ENCODE results near the gene DDB1. TPM values are rescaled to one million over a fixed set of nuclear protein-coding genes. Genes with fewer than 3 reads are reported as not detected.

Gene DDB1
- total RNA-seq, 1 experiment from 2014 or later = 302 TPM

DNA sequence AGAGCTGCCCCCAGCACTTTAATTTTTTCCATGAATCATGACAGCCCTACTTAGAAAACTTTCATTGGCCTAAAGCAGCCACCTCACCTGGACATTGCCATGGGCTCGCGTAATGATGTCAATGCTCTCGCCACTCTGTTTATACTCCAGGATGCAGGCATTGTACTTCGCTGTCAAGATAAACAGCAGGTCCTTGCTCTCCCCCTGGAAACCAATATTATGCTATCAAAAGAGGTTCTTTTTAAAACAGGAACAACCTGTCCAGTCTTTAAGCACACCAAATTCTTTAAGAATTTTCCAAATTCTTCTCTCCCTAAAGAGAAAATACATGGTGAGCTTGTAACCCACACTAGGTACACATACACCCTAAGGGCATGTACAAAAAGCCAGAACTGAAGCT lies 3.0 kb downstream of the DDB1 start:
- Histone ChIP-seq H3K4me2 (no peak overlapping the region), H3K79me2 (ENCODE audit: low read depth) (peaks cover 80% of the 10 kb centered on the region), H3K36me3 (ENCODE audit: low read depth) (peaks cover 25% of the 10 kb centered on the region), H3K9me2 (ENCODE audit: insufficient read depth) (no peaks in the 10 kb centered on the region), H3K27me3 (ENCODE audit: insufficient read depth, low read depth) (no peaks in the 10 kb centered on the region), H2AFZ (no peak overlapping the region), H3K4me3 (no peak overlapping the region), H4K20me1 (ENCODE audit: insufficient read depth) (peaks cover 54% of the 10 kb centered on the region), H3F3A (ENCODE audit: insufficient read depth, low read depth) (peaks cover 20% of the 10 kb centered on the region), H3K27ac (no peak overlapping the region), H3K4me1 (replicated peaks; ENCODE audit: insufficient read depth) (peaks cover 30% of the 10 kb centered on the region), H3K9me3 (ENCODE audit: insufficient read depth, low read depth) (no peaks in the 10 kb centered on the region)
- BruUV-seq (replicated peaks) = no TSS peak
- ChIA-PET CTCF (no interaction called here), POLR2A (ENCODE audit: unreplicated experiment) (no interaction called here)
- TF ChIP-seq EZH2 (IDR thresholded peaks at IDR 0.05; ENCODE audit: low read depth) = no peak
- TF ChIP-seq, protein P1, sequence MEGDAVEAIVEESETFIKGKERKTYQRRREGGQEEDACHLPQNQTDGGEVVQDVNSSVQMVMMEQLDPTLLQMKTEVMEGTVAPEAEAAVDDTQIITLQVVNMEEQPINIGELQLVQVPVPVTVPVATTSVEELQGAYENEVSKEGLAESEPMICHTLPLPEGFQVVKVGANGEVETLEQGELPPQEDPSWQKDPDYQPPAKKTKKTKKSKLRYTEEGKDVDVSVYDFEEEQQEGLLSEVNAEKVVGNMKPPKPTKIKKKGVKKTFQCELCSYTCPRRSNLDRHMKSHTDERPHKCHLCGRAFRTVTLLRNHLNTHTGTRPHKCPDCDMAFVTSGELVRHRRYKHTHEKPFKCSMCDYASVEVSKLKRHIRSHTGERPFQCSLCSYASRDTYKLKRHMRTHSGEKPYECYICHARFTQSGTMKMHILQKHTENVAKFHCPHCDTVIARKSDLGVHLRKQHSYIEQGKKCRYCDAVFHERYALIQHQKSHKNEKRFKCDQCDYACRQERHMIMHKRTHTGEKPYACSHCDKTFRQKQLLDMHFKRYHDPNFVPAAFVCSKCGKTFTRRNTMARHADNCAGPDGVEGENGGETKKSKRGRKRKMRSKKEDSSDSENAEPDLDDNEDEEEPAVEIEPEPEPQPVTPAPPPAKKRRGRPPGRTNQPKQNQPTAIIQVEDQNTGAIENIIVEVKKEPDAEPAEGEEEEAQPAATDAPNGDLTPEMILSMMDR (conservative IDR thresholded peaks at IDR 0.05) = no peak
- DNase-seq = no peak
- intact Hi-C loops (cut with micrococcal nuclease; ENCODE audit: unreplicated experiment) = loop anchor here (10.0 kb wide), 2 partner anchors 75 to 185 kb away; no protein-coding TSS in a partner anchor

DNA sequence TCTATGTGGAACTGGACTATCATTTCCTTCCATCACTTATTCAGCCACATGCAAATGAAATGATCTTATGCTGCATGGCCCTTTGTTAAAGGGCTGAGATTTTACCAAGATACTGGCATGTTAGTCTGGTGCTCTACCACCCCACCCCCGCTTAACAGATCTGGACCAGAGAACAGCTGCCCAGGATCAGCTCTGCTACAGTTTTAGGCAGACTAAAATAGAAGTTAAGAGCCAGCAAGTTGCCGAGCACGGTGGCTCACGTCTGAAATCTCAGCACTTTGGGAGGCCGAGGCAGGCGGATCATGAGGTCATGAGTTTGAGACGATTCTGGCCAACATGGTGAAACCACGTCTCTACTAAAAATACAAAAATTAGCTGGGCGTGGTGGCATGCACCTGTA lies 4.6 kb downstream of the DDB1 start:
- Histone ChIP-seq H3K9me3 (ENCODE audit: insufficient read depth, low read depth) (no peaks in the 10 kb centered on the region), H3K4me1 (replicated peaks; ENCODE audit: insufficient read depth) (peaks cover 18% of the 10 kb centered on the region), H3K4me3 (no peak overlapping the region), H3K27ac (no peak overlapping the region), H3K36me3 (ENCODE audit: low read depth) (peaks cover 40% of the 10 kb centered on the region), H4K20me1 (ENCODE audit: insufficient read depth) (peaks cover 54% of the 10 kb centered on the region), H3K79me2 (ENCODE audit: low read depth) (peaks cover 73% of the 10 kb centered on the region), H2AFZ (no peak overlapping the region), H3K9me2 (ENCODE audit: insufficient read depth) (no peaks in the 10 kb centered on the region), H3F3A (ENCODE audit: insufficient read depth, low read depth) (peaks cover 6% of the 10 kb centered on the region), H3K27me3 (ENCODE audit: insufficient read depth, low read depth) (no peaks in the 10 kb centered on the region), H3K4me2 (no peak overlapping the region)
- intact Hi-C loops (cut with micrococcal nuclease; ENCODE audit: unreplicated experiment) = no loop called here
- DNase-seq = no peak
- ChIA-PET POLR2A (ENCODE audit: unreplicated experiment) (no interaction called here), CTCF (no interaction called here)
- TF ChIP-seq EZH2 (IDR thresholded peaks at IDR 0.05; ENCODE audit: low read depth) = no peak
- TF ChIP-seq, protein P1 (conservative IDR thresholded peaks at IDR 0.05) = no peak
- no TSS peak for BruUV-seq (replicated peaks)

DNA sequence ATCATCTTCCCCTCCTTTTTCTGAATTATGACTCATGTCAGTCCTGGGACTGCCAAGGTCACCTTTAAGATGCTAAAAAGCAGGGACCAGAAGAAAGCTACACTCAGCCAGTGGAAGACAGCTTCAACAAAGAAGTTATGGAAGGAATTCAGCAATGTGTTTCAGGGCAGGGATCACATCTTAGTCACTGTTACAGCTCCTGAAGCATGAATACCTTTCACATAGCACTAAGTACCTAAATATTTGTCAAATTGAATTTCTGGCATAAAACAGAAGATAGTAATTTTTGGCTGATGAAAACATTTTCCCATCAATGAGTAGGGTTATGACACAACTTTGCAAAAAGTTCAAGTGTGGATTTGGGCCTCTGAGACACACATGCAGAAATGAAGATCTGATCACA lies 5.2 kb downstream of the DDB1 start:
- peaks cover 18% of the 10 kb centered on the region for H3K4me1 ChIP-seq (replicated peaks; ENCODE audit: insufficient read depth)
- ChIA-PET POLR2A (ENCODE audit: unreplicated experiment) (interaction anchor here (0.6 to 0.7 kb wide), 4 partner anchors 28 to 65 kb away, joined by 3 to 27 read pairs (median 10); partner anchors contain the start of genes CYB561A3 and TMEM216), CTCF (interaction anchor here (0.5 to 0.9 kb wide), 2 partner anchors 8 to 30 kb away, joined by 3 to 4 read pairs; no protein-coding TSS in a partner anchor)
- H3K79me2 ChIP-seq (ENCODE audit: low read depth) = peaks cover 70% of the 10 kb centered on the region
- no peak for TF ChIP-seq EZH2 (IDR thresholded peaks at IDR 0.05; ENCODE audit: low read depth)
- TF ChIP-seq, protein P1 (conservative IDR thresholded peaks at IDR 0.05) = no peak
- H3K9me2 ChIP-seq (ENCODE audit: insufficient read depth) = no peaks in the 10 kb centered on the region
- intact Hi-C loops (cut with micrococcal nuclease; ENCODE audit: unreplicated experiment) = no loop called here
- H3F3A ChIP-seq (ENCODE audit: insufficient read depth, low read depth) = peaks cover 5% of the 10 kb centered on the region; the same call in 1 of the 2 replicates
- no peak for DNase-seq
- H3K4me2 ChIP-seq = no peak overlapping the region
- H3K9me3 ChIP-seq (ENCODE audit: insufficient read depth, low read depth) = no peaks in the 10 kb centered on the region
- no TSS peak for BruUV-seq (replicated peaks)
- peaks cover 54% of the 10 kb centered on the region for H4K20me1 ChIP-seq (ENCODE audit: insufficient read depth)
- peaks cover 47% of the 10 kb centered on the region for H3K36me3 ChIP-seq (ENCODE audit: low read depth)
- H3K27ac ChIP-seq = no peak overlapping the region
- H3K27me3 ChIP-seq (ENCODE audit: insufficient read depth, low read depth) = no peaks in the 10 kb centered on the region
- H3K4me3 ChIP-seq = no peak overlapping the region
- no peak overlapping the region for H2AFZ ChIP-seq

All from PC-9 (cell line).